NCI-H82 treated with DMSO at 0.1 percent for 48 hours (cell line): ENCODE measurements around the gene LRRC26.
A peak's percentile ranks its signal among the peaks of the same experiment; 100 is the strongest.

ENCODE experiments used
- DNase-seq: peaks from one replicate; lab custom pipeline; 2025; ENCODE audit not compliant: unreplicated experiment; lab: John Stamatoyannopoulos, UW

Gene LRRC26

GRCh38 chr9:137157618-137158415 lies 12.0 kb downstream of the LRRC26 start:
- DNase-seq, result no peak

- no peak for DNase-seq
These were observed 13.1 kb downstream of the LRRC26 start for GRCh38 chr9:137156567-137157375.

- DNase-seq, result no peak
These were observed 16.9 kb downstream of the LRRC26 start for GRCh38 chr9:137152844-137153405.

- DNase-seq, result peak; percentile 97
These were observed 19.0 kb downstream of the LRRC26 start for GRCh38 chr9:137150617-137151457.

- peak; percentile 97 for DNase-seq
These were observed 19.8 kb downstream of the LRRC26 start for GRCh38 chr9:137149942-137150616.

GRCh38 chr9:137149363-137149762 lies 20.5 kb downstream of the LRRC26 start:
- no peak for DNase-seq

- no peak for DNase-seq
These were observed 21.2 kb downstream of the LRRC26 start for GRCh38 chr9:137148661-137149060.

GRCh38 chr9:137148242-137148641 lies 21.6 kb downstream of the LRRC26 start:
- DNase-seq, result no peak

- DNase-seq, result no peak
These were observed 22.1 kb downstream of the LRRC26 start for GRCh38 chr9:137147793-137148160.

GRCh38 chr9:137147091-137147792 lies 22.6 kb downstream of the LRRC26 start:
- DNase-seq, result no peak

GRCh38 chr9:137146527-137146918 lies 23.3 kb downstream of the LRRC26 start:
- no peak for DNase-seq

- no peak for DNase-seq
These were observed 23.9 kb downstream of the LRRC26 start for GRCh38 chr9:137145731-137146526.

- DNase-seq, result no peak
These were observed 26.4 kb downstream of the LRRC26 start for GRCh38 chr9:137143459-137143858.

- DNase-seq, result no peak
These were observed 27.6 kb downstream of the LRRC26 start for GRCh38 chr9:137141976-137142936.

- no peak for DNase-seq
These were observed 28.6 kb downstream of the LRRC26 start for GRCh38 chr9:137141050-137141810.

GRCh38 chr9:137140151-137141012 lies 29.5 kb downstream of the LRRC26 start:
- DNase-seq, result no peak
